OCI-LY7 (cell line): ENCODE results near the gene FAM131C. TPM values are rescaled to one million over a fixed set of nuclear protein-coding genes. Genes with fewer than 3 reads are reported as not detected.

Source experiments
- BruUV-seq: library from RNA; stranded (reverse); fragments of 400-500 nt; replicated peaks from 2 replicates; lab custom pipeline; 2021; lab: Mats Ljungman, UMichigan
- CTCF ChIA-PET: fragments of 300-600 bp; sonication (Branson Sonifier 250); formaldehyde crosslinking; loops from one replicate; lab custom pipeline; 2022; ENCODE audit warnings: antibody characterized with exemption; ENCODE audit not compliant: unreplicated experiment; lab: Charles Lee
- POLR2A ChIA-PET: fragments of 300-600 bp; sonication (Branson Sonifier 250); formaldehyde crosslinking; loops from one replicate; lab custom pipeline; 2022; ENCODE audit warnings: antibody characterized with exemption; lab: Charles Lee
- DNase-seq: peaks from one replicate; pipeline ENCODE4 v3.0.0-alpha.2; 2015; ENCODE audit warnings: low spot score
- H2AFZ ChIP-seq: fragments of 200-600 bp; sonication (generic), shearing (Covaris generic); 2 replicates; pipeline ENCODE4 v1.6.1; 2014; ENCODE audit warnings: mild to moderate bottlenecking, antibody characterized with exemption, low read length, moderate library complexity
- H3K27ac ChIP-seq: fragments of 200-600 bp; sonication (generic); 2 replicates; pipeline ENCODE4 v1.5.1; 2014; ENCODE audit warnings: mixed run types, low read depth, mild to moderate bottlenecking, moderate library complexity, low read length, inconsistent platforms; ENCODE audit not compliant: poor library complexity, severe bottlenecking
- H3K36me3 ChIP-seq: fragments of 200-600 bp; sonication (generic); 2 replicates; pipeline ENCODE4 v1.6.1; 2014; ENCODE audit warnings: mild to moderate bottlenecking, antibody characterized with exemption, low read length, moderate library complexity, mixed read lengths; ENCODE audit not compliant: insufficient read depth
- H3K4me1 ChIP-seq: fragments of 200-600 bp; sonication (generic); 2 replicates; pipeline ENCODE4 v1.5.1; 2014; ENCODE audit warnings: mild to moderate bottlenecking, low read length; ENCODE audit not compliant: insufficient read depth, poor library complexity, severe bottlenecking
- H3K4me2 ChIP-seq: fragments of 200-600 bp; sonication (generic); 2 replicates; pipeline ENCODE4 v1.6.1; 2014; ENCODE audit warnings: mild to moderate bottlenecking, low read length
- H3K4me3 ChIP-seq: fragments of 200-600 bp; sonication (generic); 2 replicates; pipeline ENCODE4 v1.5.1; 2014; ENCODE audit warnings: mild to moderate bottlenecking, low read depth, low read length; ENCODE audit not compliant: poor library complexity, severe bottlenecking
- H3K79me2 ChIP-seq: fragments of 200-600 bp; sonication (generic); 2 replicates; pipeline ENCODE4 v1.6.1; 2016; ENCODE audit warnings: low read depth, mild to moderate bottlenecking, low read length, moderate library complexity, mixed read lengths; ENCODE audit not compliant: insufficient read depth
- H3K9me2 ChIP-seq: fragments of 200-600 bp; sonication (generic); 2 replicates; pipeline ENCODE4 v1.6.1; 2016; ENCODE audit warnings: mild to moderate bottlenecking, low read length, mixed read lengths; ENCODE audit not compliant: insufficient read depth
- H3K9me3 ChIP-seq: fragments of 200-600 bp; sonication (generic); 2 replicates; pipeline ENCODE4 v1.6.1; 2014; ENCODE audit warnings: mild to moderate bottlenecking, mixed run types, low read length, mixed read lengths
- H4K20me1 ChIP-seq: fragments of 200-600 bp; sonication (generic); 2 replicates; pipeline ENCODE4 v1.6.1; 2014; ENCODE audit warnings: mild to moderate bottlenecking, antibody characterized with exemption, low read length, moderate library complexity, mixed read lengths; ENCODE audit not compliant: insufficient read depth
- CTCF ChIP-seq: fragments of 200-600 bp; sonication (generic); conservative IDR thresholded peaks from 2 replicates; pipeline ENCODE4 v1.5.1; 2014; ENCODE audit warnings: mild to moderate bottlenecking, antibody characterized with exemption, low read length, moderate library complexity, mixed read lengths
- EZH2phosphoT487 ChIP-seq: fragments of 200-600 bp; sonication (generic); IDR thresholded peaks from 2 replicates; pipeline ENCODE4 v1.6.1; 2018; ENCODE audit warnings: low read depth, borderline replicate concordance, mild to moderate bottlenecking, mixed run types, antibody characterized with exemption, low read length, moderate library complexity, mixed read lengths
- intact Hi-C: fragments of 100-400 bp; cut with micrococcal nuclease; formaldehyde crosslinking; loops from one replicate; pipeline ENCODE4 v1.10.0; 2022; ENCODE audit not compliant: unreplicated experiment
- total RNA-seq, 2 experiments: library from RNA; depleted of rRNA in 1 of 2; stranded (reverse); fragments of >200 nt in 1 of 2; shearing (Covaris generic) in 1 of 2; gene quantifications; 2 replicates each; pipeline ENCODE4 v1.2.3, GENCODE V29; 2014 to 2022

Gene FAM131C
- total RNA-seq, 2 experiments from 2014 or later, result not detected

- Histone ChIP-seq H3K79me2 (no peaks in the 10 kb centered on the region), H3K4me2 (no peak overlapping the region), H2AFZ (no peak overlapping the region), H3K9me3 (no peaks in the 10 kb centered on the region), H3K27ac (no peak overlapping the region), H3K36me3 (no peaks in the 10 kb centered on the region), H4K20me1 (no peaks in the 10 kb centered on the region), H3K4me3 (no peak overlapping the region), H3K9me2 (no peaks in the 10 kb centered on the region), H3K4me1 (peaks cover 16% of the 10 kb centered on the region)
- no TSS peak for BruUV-seq
- POLR2A ChIA-PET, result interaction anchor here (0.5 to 1.7 kb wide), 2 partner anchors 109 to 164 kb away, joined by 4 to 7 read pairs; no protein-coding TSS in a partner anchor
- no peak for DNase-seq
- intact Hi-C loops, result loop anchor here (2.0 kb wide), 1 partner anchor 167 kb away; no protein-coding TSS in a partner anchor
- TF ChIP-seq CTCF, result no peak
- no peak for TF ChIP-seq EZH2phosphoT487
- CTCF ChIA-PET, result no interaction called here
Observed at GRCh38 chr1:16077406-16078245, 4.2 kb upstream of the FAM131C start.

- CTCF ChIA-PET, result no interaction called here
- H2AFZ ChIP-seq, result no peak overlapping the region
- H3K4me1 ChIP-seq, result peaks cover 16% of the 10 kb centered on the region
- H3K4me3 ChIP-seq, result no peak overlapping the region
- no peaks in the 10 kb centered on the region for H3K79me2 ChIP-seq
- no peak overlapping the region for H3K27ac ChIP-seq
- H3K4me2 ChIP-seq, result no peak overlapping the region
- intact Hi-C loops, result no loop called here
- no TSS peak for BruUV-seq
- no peaks in the 10 kb centered on the region for H3K9me2 ChIP-seq
- no peak for DNase-seq
- H3K36me3 ChIP-seq, result no peaks in the 10 kb centered on the region
- H3K9me3 ChIP-seq, result no peaks in the 10 kb centered on the region
- POLR2A ChIA-PET, result no interaction called here
- H4K20me1 ChIP-seq, result no peaks in the 10 kb centered on the region
- TF ChIP-seq CTCF, result no peak
- TF ChIP-seq EZH2phosphoT487, result no peak
Observed at GRCh38 chr1:16076865-16077238, 3.4 kb upstream of the FAM131C start.
